H9 (cell line): ENCODE results near the gene MAP1S. TPM values are rescaled to one million over a fixed set of nuclear protein-coding genes. Genes with fewer than 3 reads are reported as not detected.

Experiments used
- DNase-seq: peaks from one replicate; pipeline ENCODE4 v3.0.0-alpha.2; 2017
- H2AFZ ChIP-seq: one replicate; pipeline ENCODE4 v1.6.1; 2013; ENCODE audit warnings: mild to moderate bottlenecking, low read length, control low read depth, moderate library complexity
- H2AK5ac ChIP-seq: 2 replicates; pipeline ENCODE4 v1.6.1; 2013; ENCODE audit warnings: low read length, control low read depth, mixed read lengths; ENCODE audit not compliant: insufficient read length
- H2BK120ac ChIP-seq: one replicate; pipeline ENCODE4 v1.6.1; 2013; ENCODE audit warnings: low read depth, mild to moderate bottlenecking, low read length, control low read depth, inconsistent platforms; ENCODE audit not compliant: poor library complexity, severe bottlenecking
- H2BK12ac ChIP-seq: 2 replicates; pipeline ENCODE4 v1.6.1; 2013; ENCODE audit warnings: low read length, control low read depth, mixed read lengths, low read depth; ENCODE audit not compliant: insufficient read length
- H2BK15ac ChIP-seq: 2 replicates; pipeline ENCODE4 v1.6.1; 2013; ENCODE audit warnings: low read depth, low read length, control low read depth
- H2BK20ac ChIP-seq: one replicate; pipeline ENCODE4 v1.6.1; 2013; ENCODE audit warnings: low read depth, mild to moderate bottlenecking, low read length, control low read depth, inconsistent platforms; ENCODE audit not compliant: poor library complexity, severe bottlenecking
- H2BK5ac ChIP-seq: 2 replicates; pipeline ENCODE4 v1.6.1; 2013; ENCODE audit warnings: low read length, control low read depth, mixed read lengths; ENCODE audit not compliant: insufficient read length
- H3K14ac ChIP-seq: 2 replicates; pipeline ENCODE4 v1.6.1; 2013; ENCODE audit warnings: low read length, control low read depth; ENCODE audit not compliant: insufficient read depth
- H3K18ac ChIP-seq: 2 replicates; pipeline ENCODE4 v1.6.1; 2013; ENCODE audit warnings: low read depth, mild to moderate bottlenecking, mixed read lengths, low read length, control low read depth; ENCODE audit not compliant: insufficient read length
- H3K23ac ChIP-seq: 2 replicates; pipeline ENCODE4 v1.6.1; 2013; ENCODE audit warnings: low read length, control low read depth, mixed read lengths, low read depth; ENCODE audit not compliant: insufficient read length
- H3K23me2 ChIP-seq: 2 replicates; pipeline ENCODE4 v1.6.1; 2013; ENCODE audit warnings: low read depth, mild to moderate bottlenecking, mixed read lengths, low read length, control low read depth; ENCODE audit not compliant: insufficient read length, poor library complexity, severe bottlenecking
- H3K27ac ChIP-seq: 2 replicates; pipeline ENCODE4 v1.5.1; 2013; ENCODE audit warnings: low read length, control low read depth, mixed read lengths, low read depth; ENCODE audit not compliant: insufficient read length
- H3K27me3 ChIP-seq: 2 replicates; pipeline ENCODE4 v1.6.1; 2013; ENCODE audit warnings: low read length, control low read depth, inconsistent platforms; ENCODE audit not compliant: insufficient read depth
- H3K4ac ChIP-seq: 2 replicates; pipeline ENCODE4 v1.6.1; 2013; ENCODE audit warnings: low read depth, mild to moderate bottlenecking, control low read depth, inconsistent platforms, low read length, moderate library complexity
- H3K4me1 ChIP-seq: 2 replicates; pipeline ENCODE4 v1.6.1; 2013; ENCODE audit warnings: low read length, control low read depth, inconsistent platforms; ENCODE audit not compliant: insufficient read depth
- H3K4me2 ChIP-seq: 2 replicates; pipeline ENCODE4 v1.6.1; 2013; ENCODE audit warnings: low read length, control low read depth, mixed read lengths; ENCODE audit not compliant: insufficient read length, insufficient read depth
- H3K56ac ChIP-seq: 2 replicates; pipeline ENCODE4 v1.6.1; 2013; ENCODE audit warnings: low read depth, mild to moderate bottlenecking, mixed read lengths, low read length, control low read depth; ENCODE audit not compliant: insufficient read length
- H3K79me1 ChIP-seq: 2 replicates; pipeline ENCODE4 v1.6.1; 2013; ENCODE audit warnings: low read depth, mild to moderate bottlenecking, moderate library complexity, low read length, control low read depth, inconsistent platforms; ENCODE audit not compliant: insufficient read depth, poor library complexity, severe bottlenecking
- H3K79me2 ChIP-seq: 2 replicates; pipeline ENCODE4 v1.6.1; 2013; ENCODE audit warnings: low read length, control low read depth, inconsistent platforms; ENCODE audit not compliant: insufficient read depth
- H3K9ac ChIP-seq: 2 replicates; pipeline ENCODE4 v1.6.1; 2013; ENCODE audit warnings: low read length, control low read depth, mixed read lengths; ENCODE audit not compliant: insufficient read length; ENCODE audit errors: extremely low read depth
- H3K9me3 ChIP-seq: one replicate; pipeline ENCODE4 v1.6.1; 2013; ENCODE audit warnings: low read depth, low read length, inconsistent platforms; ENCODE audit not compliant: control insufficient read depth
- H3T11ph ChIP-seq: one replicate; pipeline ENCODE4 v1.6.1; 2013; ENCODE audit warnings: mild to moderate bottlenecking, low read length, control low read depth, inconsistent platforms
- H4K20me1 ChIP-seq: one replicate; pipeline ENCODE4 v1.6.1; 2013; ENCODE audit not compliant: control insufficient read depth, insufficient read length, insufficient read depth
- H4K5ac ChIP-seq: 2 replicates; pipeline ENCODE4 v1.6.1; 2013; ENCODE audit warnings: low read depth, mild to moderate bottlenecking, mixed read lengths, low read length, control low read depth; ENCODE audit not compliant: insufficient read length
- H4K8ac ChIP-seq: replicated peaks from 2 replicates; pipeline ENCODE4 v1.6.1; 2013; ENCODE audit warnings: low read length, control low read depth, mixed read lengths, low read depth; ENCODE audit not compliant: insufficient read length
- H4K91ac ChIP-seq: 2 replicates; pipeline ENCODE4 v1.6.1; 2013; ENCODE audit warnings: low read depth, mild to moderate bottlenecking, moderate library complexity, mixed read lengths, low read length, control low read depth; ENCODE audit not compliant: insufficient read length
- H3K27ac Mint-ChIP-seq, 3 experiments: 2 replicates in 2 of 3; 3 replicates in 1 of 3; pipeline ENCODE4 v1.8.0; 2020 to 2021; ENCODE audit warnings: mixed read lengths in 3 of 3, mild to moderate bottlenecking in 1 of 3, moderate library complexity in 1 of 3
- H3K27me3 Mint-ChIP-seq: 2 replicates; pipeline ENCODE4 v1.8.0; 2021; ENCODE audit warnings: low read depth, mild to moderate bottlenecking, moderate library complexity, mixed read lengths
- H3K36me3 Mint-ChIP-seq, 3 experiments: 2 replicates in 2 of 3; 3 replicates in 1 of 3; pipeline ENCODE4 v1.8.0; 2020 to 2021; ENCODE audit warnings: low read depth in 3 of 3, mixed read lengths in 3 of 3; ENCODE audit not compliant: insufficient read depth in 1 of 3
- H3K4me1 Mint-ChIP-seq, 2 experiments: 2 replicates each; pipeline ENCODE4 v1.8.0; 2020; ENCODE audit warnings: mixed read lengths in 2 of 2
- H3K4me3 Mint-ChIP-seq, 2 experiments: 2 replicates in 1 of 2; 3 replicates in 1 of 2; pipeline ENCODE4 v1.8.0; 2020 to 2021; ENCODE audit warnings: mild to moderate bottlenecking in 2 of 2, mixed read lengths in 2 of 2, moderate library complexity in 1 of 2
- H3K9me3 Mint-ChIP-seq, 2 experiments: 2 replicates in 1 of 2; 3 replicates in 1 of 2; pipeline ENCODE4 v1.8.0; 2020; ENCODE audit warnings: mild to moderate bottlenecking in 2 of 2, mixed read lengths in 2 of 2, moderate library complexity in 1 of 2
- CTCF ChIP-seq: fragments of 200-600 bp; sonication (generic); conservative IDR thresholded peaks from 3 replicates; pipeline ENCODE4 v1.8.0; 2021; ENCODE audit warnings: antibody characterized with exemption, mild to moderate bottlenecking
- WGBS: extraction: QIAGEN DNeasy Blood & Tissue Kit; methylation state at CpG from one replicate; pipeline ENCODE4 v1.1.7; 2013; ENCODE audit warnings: missing lambda C conversion rate, low lambda C conversion rate, mixed read lengths; ENCODE audit not compliant: insufficient read length; ENCODE audit errors: extremely low coverage; 5-methylcytosine and 5-hydroxymethylcytosine counted together
- total RNA-seq: library from RNA; stranded (reverse); gene quantifications from 2 replicates; pipeline ENCODE4 v1.2.1, GENCODE V29; 2021

Gene MAP1S
- total RNA-seq, 1 experiment from 2014 or later, result 160 TPM

GRCh38 chr19:17727843-17728242, 8.6 kb downstream of the MAP1S start:
- Histone ChIP-seq H4K20me1 (peaks cover 5% of the 10 kb centered on the region), H2BK12ac (no peak overlapping the region), H4K91ac (no peak overlapping the region), H3K14ac (no peak overlapping the region), H2BK5ac (no peak overlapping the region), H3K23me2 (no peaks in the 10 kb centered on the region), H3K23ac (no peak overlapping the region), H3K27me3 (no peaks in the 10 kb centered on the region), H3K27ac (no peak overlapping the region), H3K9ac (no peak overlapping the region), H3K79me2 (peaks cover 3% of the 10 kb centered on the region; the same call in 1 of the 2 replicates), H3K18ac (no peak overlapping the region), H3K4me1 (no peaks in the 10 kb centered on the region), H3T11ph (no peak overlapping the region), H2AK5ac (no peak overlapping the region), H3K4ac (no peak overlapping the region), H2BK120ac (no peak overlapping the region), H3K56ac (no peak overlapping the region), H2BK15ac (no peak overlapping the region), H3K9me3 (no peaks in the 10 kb centered on the region), H4K5ac (no peak overlapping the region), H4K8ac (no peak overlapping the region), H2BK20ac (no peak overlapping the region), H2AFZ (no peak overlapping the region), H3K79me1 (no peaks in the 10 kb centered on the region), H3K4me2 (no peak overlapping the region)
- no CpG with 5 or more reads among the region's 19 CpGs for WGBS
- TF ChIP-seq CTCF, result no peak
- peaks cover 40 to 70% (median 68%) of the 10 kb centered on the region in 3 experiments for H3K36me3 Mint-ChIP-seq
- no peaks in the 10 kb centered on the region for H3K27me3 Mint-ChIP-seq
- H3K4me3 Mint-ChIP-seq, result no peak overlapping the region
- DNase-seq, result no peak
- no peak overlapping the region for H3K27ac Mint-ChIP-seq
- H3K9me3 Mint-ChIP-seq, result no peaks in the 10 kb centered on the region
- H3K4me1 Mint-ChIP-seq, result peaks cover 0 to 2% of the 10 kb centered on the region in 2 experiments; a peak in 2 of 4 replicates
